ENCODE data around the gene FCER1A. TPM values are rescaled to one million over a fixed set of nuclear protein-coding genes. Genes with fewer than 3 reads are reported as not detected.

The FCER1A gene
- total RNA-seq (2022) = not detected in 2 replicates
- Bru-seq, nascent RNA = not detected
- BruChase-seq, experiment 1, labeled RNA remaining after a 6-hour chase = percentile 3 among the genes with signal in this experiment
- BruChase-seq, experiment 2, labeled RNA remaining after a 2-hour chase = not detected
- long read RNA-seq = 0 reads

DNA sequence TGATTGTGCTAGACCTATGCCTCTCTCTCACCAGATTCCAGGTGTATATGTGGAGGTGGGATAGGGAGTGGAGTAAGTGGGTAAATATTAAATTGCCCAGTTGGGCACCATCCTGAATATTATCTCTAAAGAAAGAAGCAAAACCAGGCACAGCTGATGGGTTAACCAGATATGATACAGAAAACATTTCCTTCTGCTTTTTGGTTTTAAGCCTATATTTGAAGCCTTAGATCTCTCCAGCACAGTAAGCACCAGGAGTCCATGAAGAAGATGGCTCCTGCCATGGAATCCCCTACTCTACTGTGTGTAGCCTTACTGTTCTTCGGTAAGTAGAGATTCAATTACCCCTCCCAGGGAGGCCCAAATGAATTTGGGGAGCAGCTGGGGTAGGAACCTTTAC, at the start of gene FCER1A:
Gene FCER1A, plus strand, starts transcription at position 242 of the 400 bp plus-strand sequence. Its CDS starts 29 bp downstream, at position 271.
- intact Hi-C loops (cut with micrococcal nuclease; ENCODE audit: unreplicated experiment) = no loop called here
- TF ChIP-seq CTCF (IDR thresholded peaks at IDR 0.05; ENCODE audit: unreplicated experiment) = no peak
- no TSS peak for BruUV-seq (replicated peaks)

DNA sequence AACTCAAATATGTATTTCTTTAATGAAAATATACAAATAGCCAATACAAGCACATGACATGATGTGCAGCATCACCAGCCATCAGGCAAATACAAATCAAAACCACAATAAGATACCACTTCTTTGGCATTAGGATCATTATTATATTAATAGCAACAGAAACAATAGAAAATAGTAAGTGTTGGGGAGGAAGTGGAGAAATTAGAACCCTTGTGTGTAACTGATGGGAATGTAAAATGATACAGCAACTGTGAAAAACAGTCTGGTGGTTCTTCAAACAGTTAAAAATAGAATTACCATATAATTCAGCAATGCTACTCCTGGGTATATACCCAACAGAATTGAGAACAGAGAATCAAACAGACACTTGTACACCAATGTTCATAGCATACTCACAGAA, 40.8 kb upstream of the FCER1A start:
- Mint-ChIP-seq H3K27ac (ENCODE audit: unreplicated experiment) (no peak overlapping the region), H3K4me3 (ENCODE audit: low read depth, unreplicated experiment) (no peak overlapping the region), H3K4me1 (ENCODE audit: low read depth, unreplicated experiment) (no peaks in the 10 kb centered on the region), H3K36me3 (ENCODE audit: insufficient read depth, unreplicated experiment) (no peaks in the 10 kb centered on the region), H3K9me3 (ENCODE audit: low read depth, unreplicated experiment) (peaks cover 4% of the 10 kb centered on the region), H3K27me3 (ENCODE audit: unreplicated experiment) (no peaks in the 10 kb centered on the region)
- CTCF ChIA-PET = no interaction called here
- no peak for TF ChIP-seq CTCF (IDR thresholded peaks at IDR 0.05; ENCODE audit: unreplicated experiment)
- no TSS peak for BruUV-seq (replicated peaks)
- no peak for DNase-seq
- intact Hi-C loops (cut with micrococcal nuclease; ENCODE audit: unreplicated experiment) = no loop called here

More for the DNA sequence above, at the start of gene FCER1A:
- Mint-ChIP-seq H3K36me3 (ENCODE audit: insufficient read depth, unreplicated experiment) (no peaks in the 10 kb centered on the region), H3K4me3 (ENCODE audit: low read depth, unreplicated experiment) (no peak within 1 kb of the TSS), H3K27ac (ENCODE audit: unreplicated experiment) (no peak within 1 kb of the TSS), H3K4me1 (ENCODE audit: low read depth, unreplicated experiment) (no peaks in the 10 kb centered on the region), H3K27me3 (ENCODE audit: unreplicated experiment) (no peaks in the 10 kb centered on the region), H3K9me3 (ENCODE audit: low read depth, unreplicated experiment) (no peaks in the 10 kb centered on the region)
- CTCF ChIA-PET = no interaction called here
- DNase-seq = no peak

DNA sequence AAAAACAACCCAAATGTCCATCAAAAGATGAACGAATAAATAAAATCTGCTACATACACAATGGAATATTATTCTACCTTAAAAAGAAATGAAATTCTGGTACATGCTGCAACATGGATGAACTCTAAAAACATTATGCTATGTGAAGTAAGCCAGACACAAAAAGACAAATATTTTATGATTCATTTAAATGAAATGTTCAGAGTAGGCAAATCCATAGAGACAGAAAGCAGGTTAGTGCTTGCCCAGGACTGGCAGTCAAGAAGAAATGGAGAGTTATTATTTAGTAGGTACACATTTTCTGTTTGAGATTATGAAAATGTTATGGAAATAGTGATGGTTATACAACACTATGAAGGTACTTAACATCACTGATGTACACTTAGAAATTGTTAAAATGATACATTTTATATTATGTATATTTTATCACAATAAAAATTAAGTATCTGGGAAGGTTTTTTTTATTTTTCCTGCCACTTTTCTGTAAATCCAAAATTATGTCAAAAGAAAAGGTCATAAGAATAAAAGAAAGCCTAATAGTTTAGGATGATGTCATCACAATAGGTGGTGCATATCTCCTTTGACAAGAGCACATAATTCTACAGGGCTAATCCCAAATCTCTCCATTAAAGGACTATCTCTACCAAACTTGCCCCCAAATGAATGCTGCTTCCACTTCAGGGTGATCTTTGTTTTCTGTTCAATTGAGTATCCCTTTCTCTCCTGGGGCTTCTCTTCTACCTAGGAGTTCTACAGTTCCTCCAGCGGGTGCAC, 40.2 kb upstream of the FCER1A start:
- Mint-ChIP-seq H3K4me3 (ENCODE audit: low read depth, unreplicated experiment) (no peak overlapping the region), H3K9me3 (ENCODE audit: low read depth, unreplicated experiment) (peaks cover 7% of the 10 kb centered on the region), H3K27me3 (ENCODE audit: unreplicated experiment) (no peaks in the 10 kb centered on the region), H3K36me3 (ENCODE audit: insufficient read depth, unreplicated experiment) (no peaks in the 10 kb centered on the region), H3K4me1 (ENCODE audit: low read depth, unreplicated experiment) (no peaks in the 10 kb centered on the region), H3K27ac (ENCODE audit: unreplicated experiment) (no peak overlapping the region)
- intact Hi-C loops (cut with micrococcal nuclease; ENCODE audit: unreplicated experiment) = no loop called here
- BruUV-seq (replicated peaks) = no TSS peak
- no peak for DNase-seq
- CTCF ChIA-PET = no interaction called here
- no peak for TF ChIP-seq CTCF (IDR thresholded peaks at IDR 0.05; ENCODE audit: unreplicated experiment)

DNA sequence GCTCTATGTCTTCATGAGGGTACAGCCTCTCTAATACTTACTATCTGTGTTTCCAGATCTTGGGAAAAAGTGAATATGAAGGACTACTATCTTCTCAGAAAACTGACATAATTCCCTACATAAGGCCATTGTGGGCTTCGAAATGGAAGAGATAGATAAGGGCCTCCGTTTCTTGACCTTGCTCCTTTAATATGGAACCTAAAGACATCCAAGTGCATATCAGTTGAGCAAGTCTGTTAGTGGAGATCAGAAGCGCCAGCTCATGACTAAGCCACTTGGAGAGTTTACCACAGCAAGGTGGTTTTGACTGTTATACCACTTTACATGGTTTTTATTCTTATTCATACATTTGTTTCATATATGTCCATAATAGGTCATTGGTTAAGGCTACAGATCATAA, 35.3 kb upstream of the FCER1A start:
- intact Hi-C loops (cut with micrococcal nuclease; ENCODE audit: unreplicated experiment) = no loop called here
- no peak overlapping the region for H3K27ac Mint-ChIP-seq (ENCODE audit: unreplicated experiment)
- no peaks in the 10 kb centered on the region for H3K36me3 Mint-ChIP-seq (ENCODE audit: insufficient read depth, unreplicated experiment)
- H3K4me1 Mint-ChIP-seq (ENCODE audit: low read depth, unreplicated experiment) = no peaks in the 10 kb centered on the region
- no peak for TF ChIP-seq CTCF (IDR thresholded peaks at IDR 0.05; ENCODE audit: unreplicated experiment)
- peaks cover 15% of the 10 kb centered on the region for H3K9me3 Mint-ChIP-seq (ENCODE audit: low read depth, unreplicated experiment)
- CTCF ChIA-PET = no interaction called here
- no peak overlapping the region for H3K4me3 Mint-ChIP-seq (ENCODE audit: low read depth, unreplicated experiment)
- no TSS peak for BruUV-seq (replicated peaks)
- peaks cover 8% of the 10 kb centered on the region for H3K27me3 Mint-ChIP-seq (ENCODE audit: unreplicated experiment)
- no peak for DNase-seq

Data from Calu3 (cell line).